GM12875 (cell line): ENCODE measurements around the gene ANKRD13A.
"Not testable (repeated sequence)": the region's sequence is repeated elsewhere in the genome, so short reads cannot be mapped to it uniquely, and the experiment has no call there.

ENCODE experiments used
- H3K4me3 ChIP-seq: one replicate; pipeline ENCODE4 v1.5.1; 2011; ENCODE audit warnings: low read depth, low read length, control low read depth
- CTCF ChIP-seq: IDR thresholded peaks from 2 replicates; pipeline ENCODE4 v1.5.1; 2011; ENCODE audit warnings: low read depth, mild to moderate bottlenecking, control low read depth, inconsistent platforms, low read length, moderate library complexity, borderline replicate concordance; ENCODE audit not compliant: insufficient read depth

ANKRD13A gene

GRCh38 chr12:110062241-110062640 is 63.0 kb downstream of the ANKRD13A start:
- no peak for TF ChIP-seq CTCF
- H3K4me3 ChIP-seq = no peak overlapping the region

GRCh38 chr12:110065540-110065939 is 66.3 kb downstream of the ANKRD13A start:
- TF ChIP-seq CTCF = no peak

GRCh38 chr12:110067531-110067930 is 68.3 kb downstream of the ANKRD13A start:
- no peak for TF ChIP-seq CTCF
- no peak overlapping the region for H3K4me3 ChIP-seq

More at GRCh38 chr12:110065540-110065939, 66.3 kb downstream of the ANKRD13A start:
- H3K4me3 ChIP-seq = no peak overlapping the region

GRCh38 chr12:110068115-110068514 is 68.9 kb downstream of the ANKRD13A start:
- not testable (repeated sequence) for H3K4me3 ChIP-seq

GRCh38 chr12:110068654-110069053 is 69.4 kb downstream of the ANKRD13A start:
- H3K4me3 ChIP-seq = no peak overlapping the region
- TF ChIP-seq CTCF = no peak

- H3K4me3 ChIP-seq = no peak overlapping the region
- TF ChIP-seq CTCF = no peak
These were observed 72.3 kb downstream of the ANKRD13A start for GRCh38 chr12:110071504-110071903.

GRCh38 chr12:110071967-110072366 is 72.7 kb downstream of the ANKRD13A start:
- no peak for TF ChIP-seq CTCF
- no peak overlapping the region for H3K4me3 ChIP-seq

GRCh38 chr12:110072636-110073035 is 73.4 kb downstream of the ANKRD13A start:
- H3K4me3 ChIP-seq = not testable (repeated sequence)
